Liver (tissue), 9 donors: ENCODE measurements around the gene CFAP97D2. TPM values are rescaled to one million over a fixed set of nuclear protein-coding genes. Genes with fewer than 3 reads are reported as not detected.

ENCODE experiments used
- DNase-seq: peaks from one replicate; pipeline ENCODE4 v3.0.0-alpha.2; 2017; ENCODE audit warnings: low spot score
- H3K27ac ChIP-seq, 2 donors: one replicate each; pipeline ENCODE4 v1.7.0; 2013; ENCODE audit warnings: inconsistent platforms in 2 of 2, low read length in 2 of 2, control low read depth in 1 of 2, low read depth in 1 of 2, mild to moderate bottlenecking in 1 of 2
- H3K27me3 ChIP-seq, 4 donors: one replicate each; pipeline versions ENCODE4 v1.6.1 to v1.7.0; 2013; ENCODE audit warnings: low read length in 3 of 4, inconsistent platforms in 1 of 4, mild to moderate bottlenecking in 1 of 4, moderate library complexity in 1 of 4; ENCODE audit not compliant: control insufficient read depth in 4 of 4, insufficient read depth in 4 of 4
- H3K36me3 ChIP-seq, 4 donors: one replicate each; pipeline versions ENCODE4 v1.6.1 to v1.7.0; 2013; ENCODE audit warnings: low read length in 3 of 4, mild to moderate bottlenecking in 3 of 4, low read depth in 1 of 4, moderate library complexity in 1 of 4; ENCODE audit not compliant: control insufficient read depth in 4 of 4, insufficient read depth in 3 of 4
- H3K4me1 ChIP-seq, 4 donors: one replicate each; pipeline versions ENCODE4 v1.6.1 to v1.7.0; 2013; ENCODE audit warnings: low read length in 3 of 4, mild to moderate bottlenecking in 3 of 4, moderate library complexity in 1 of 4; ENCODE audit not compliant: control insufficient read depth in 4 of 4, insufficient read depth in 4 of 4
- H3K4me3 ChIP-seq, 3 donors: one replicate each; pipeline versions ENCODE4 v1.6.1 to v1.7.0; 2013; ENCODE audit warnings: low read length in 3 of 3, control low read depth in 1 of 3, low read depth in 1 of 3, mild to moderate bottlenecking in 1 of 3
- H3K9ac ChIP-seq, 2 donors: one replicate each; pipeline ENCODE4 v1.7.0; 2013; ENCODE audit warnings: low read length in 2 of 2, mild to moderate bottlenecking in 2 of 2, moderate library complexity in 2 of 2, control low read depth in 1 of 2, low read depth in 1 of 2
- H3K9me3 ChIP-seq, 4 donors: one replicate each; pipeline versions ENCODE4 v1.6.1 to v1.7.0; 2013; ENCODE audit warnings: low read length in 3 of 4; ENCODE audit not compliant: control insufficient read depth in 4 of 4
- EGR1 ChIP-seq, 2 donors: IDR thresholded peaks; 2 replicates each; pipeline ENCODE4 v1.6.1; 2016 to 2018; ENCODE audit warnings: antibody characterized with exemption in 2 of 2, low read depth in 2 of 2
- FOXA1 ChIP-seq: IDR thresholded peaks from 2 replicates; pipeline ENCODE4 v1.6.1; 2016; ENCODE audit warnings: antibody characterized with exemption
- FOXA2 ChIP-seq: IDR thresholded peaks from 2 replicates; pipeline ENCODE4 v1.6.1; 2016; ENCODE audit warnings: antibody characterized with exemption
- GABPA ChIP-seq, 2 donors: IDR thresholded peaks in 1 of 2; conservative IDR thresholded peaks in 1 of 2; 2 replicates each; pipeline ENCODE4 v1.6.1; 2016; ENCODE audit warnings: antibody characterized with exemption in 2 of 2, mild to moderate bottlenecking in 1 of 2, moderate library complexity in 1 of 2
- HNF4A ChIP-seq, 2 donors: conservative IDR thresholded peaks; 2 replicates each; pipeline ENCODE4 v1.6.1; 2016; ENCODE audit warnings: antibody characterized with exemption in 2 of 2, mild to moderate bottlenecking in 2 of 2
- HNF4G ChIP-seq: IDR thresholded peaks from 2 replicates; pipeline ENCODE4 v1.6.1; 2016; ENCODE audit warnings: antibody characterized with exemption
- JUND ChIP-seq, 2 donors: IDR thresholded peaks; 2 replicates each; pipeline ENCODE4 v1.6.1; 2016; ENCODE audit warnings: antibody characterized with exemption in 2 of 2
- NR2F2 ChIP-seq: IDR thresholded peaks from 2 replicates; pipeline ENCODE4 v1.6.1; 2016; ENCODE audit warnings: antibody characterized with exemption
- RAD21 ChIP-seq, 2 donors: IDR thresholded peaks; 2 replicates each; pipeline ENCODE4 v1.6.1; 2016; ENCODE audit warnings: antibody characterized with exemption in 2 of 2, mild to moderate bottlenecking in 2 of 2
- RXRA ChIP-seq, 2 donors: IDR thresholded peaks; 2 replicates each; pipeline ENCODE4 v1.6.1; 2017 to 2018; ENCODE audit warnings: antibody characterized with exemption in 2 of 2, mild to moderate bottlenecking in 1 of 2
- SP1 ChIP-seq: IDR thresholded peaks from 2 replicates; pipeline ENCODE4 v1.6.1; 2018; ENCODE audit warnings: antibody characterized with exemption, mild to moderate bottlenecking
- TAF1 ChIP-seq: conservative IDR thresholded peaks from 2 replicates; pipeline ENCODE4 v1.6.1; 2016; ENCODE audit warnings: antibody characterized with exemption, mild to moderate bottlenecking
- YY1 ChIP-seq: IDR thresholded peaks from 2 replicates; pipeline ENCODE4 v1.6.1; 2016; ENCODE audit warnings: antibody characterized with exemption, mild to moderate bottlenecking
- WGBS: extraction: QIAGEN DNeasy Blood & Tissue Kit; methylation state at CpG from one replicate; pipeline ENCODE4 v1.1.7; 2013; 5-methylcytosine and 5-hydroxymethylcytosine counted together
- polyA plus RNA-seq, 2 donors: library from polyadenylated mRNA; stranded (reverse) in 1 of 2; unstranded in 1 of 2; fragments of 200-250 nt in 1 of 2; fragments of >200 nt in 1 of 2; fragmentation: Nextera tagmentation in 1 of 2; extraction: Ambion mirVana in 1 of 2; gene quantifications; one replicate each; pipeline versions ENCODE4 v1.2.1 to v1.2.3, GENCODE V29; 2013 to 2015
- total RNA-seq, 2 donors: library from RNA; depleted of rRNA; stranded (reverse); fragments of >200 nt; gene quantifications; one replicate each; pipeline ENCODE4 v1.2.3, GENCODE V29; 2014
- TF ChIP-seq, protein P1 (sequence below): fragments of 150-350 bp; IDR thresholded peaks from 2 replicates; pipeline ENCODE4 v1.5.1; 2017; ENCODE audit warnings: improper control_type of control experiment, low read depth, low read length; ENCODE audit not compliant: missing input control
- TF ChIP-seq, protein P2 (sequence below): IDR thresholded peaks from 2 replicates; pipeline ENCODE4 v1.6.1; 2016; ENCODE audit warnings: antibody characterized with exemption
- TF ChIP-seq, protein P3 (sequence below): IDR thresholded peaks from 2 replicates; pipeline ENCODE4 v1.6.1; 2016; ENCODE audit warnings: antibody characterized with exemption, mild to moderate bottlenecking
- TF ChIP-seq, protein P4 (sequence below): IDR thresholded peaks from 2 replicates; pipeline ENCODE4 v1.6.1; 2016; ENCODE audit warnings: antibody characterized with exemption
- TF ChIP-seq, protein P5 (sequence below): IDR thresholded peaks from 2 replicates; pipeline ENCODE4 v1.6.1; 2016; ENCODE audit warnings: antibody characterized with exemption
- donor health status: healthy.
- donor health status: healthy.
- donor health status: healthy.
- donor health status: healthy.
- donor health status: healthy.

Gene CFAP97D2
- total and polyA plus RNA-seq, 4 donors: not detected

DNA sequence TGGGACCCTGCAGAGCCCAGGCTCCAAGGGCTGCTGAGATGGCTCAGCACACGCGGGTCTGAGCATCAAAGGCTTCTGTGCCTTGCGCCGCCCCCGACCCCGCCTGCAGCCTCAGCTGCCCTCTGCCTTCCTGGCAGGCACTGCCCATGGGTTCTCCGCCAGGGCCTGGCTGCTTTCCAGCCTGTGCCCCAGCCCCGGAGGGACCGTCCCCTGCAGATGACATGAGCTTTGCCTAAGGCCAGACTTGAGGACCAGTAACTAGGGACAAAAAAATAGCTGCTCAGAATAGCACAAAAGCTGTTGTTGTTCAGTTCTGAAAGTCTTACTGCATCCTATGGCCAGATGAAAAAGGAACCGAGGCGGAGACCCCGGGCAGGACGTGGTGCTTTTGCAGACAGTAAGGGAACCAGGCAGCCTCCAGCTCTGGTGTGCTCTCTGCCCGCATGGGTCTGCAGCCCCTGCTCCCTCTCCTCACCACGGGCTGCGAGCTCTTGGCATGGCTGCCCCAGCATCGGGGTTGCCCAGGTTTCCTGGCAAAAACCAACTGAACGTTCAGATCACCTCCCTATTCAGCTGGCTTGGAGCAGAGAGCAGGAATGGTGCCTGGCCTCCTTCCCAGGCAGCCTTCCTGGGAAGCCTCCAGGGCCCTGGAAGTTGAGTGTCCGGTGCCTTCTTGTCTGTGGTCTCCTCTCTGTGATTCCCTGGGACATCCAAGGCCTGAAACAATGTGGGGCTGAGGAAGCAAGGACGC is 12.5 kb upstream of the CFAP97D2 start:
- TF ChIP-seq, protein P1, sequence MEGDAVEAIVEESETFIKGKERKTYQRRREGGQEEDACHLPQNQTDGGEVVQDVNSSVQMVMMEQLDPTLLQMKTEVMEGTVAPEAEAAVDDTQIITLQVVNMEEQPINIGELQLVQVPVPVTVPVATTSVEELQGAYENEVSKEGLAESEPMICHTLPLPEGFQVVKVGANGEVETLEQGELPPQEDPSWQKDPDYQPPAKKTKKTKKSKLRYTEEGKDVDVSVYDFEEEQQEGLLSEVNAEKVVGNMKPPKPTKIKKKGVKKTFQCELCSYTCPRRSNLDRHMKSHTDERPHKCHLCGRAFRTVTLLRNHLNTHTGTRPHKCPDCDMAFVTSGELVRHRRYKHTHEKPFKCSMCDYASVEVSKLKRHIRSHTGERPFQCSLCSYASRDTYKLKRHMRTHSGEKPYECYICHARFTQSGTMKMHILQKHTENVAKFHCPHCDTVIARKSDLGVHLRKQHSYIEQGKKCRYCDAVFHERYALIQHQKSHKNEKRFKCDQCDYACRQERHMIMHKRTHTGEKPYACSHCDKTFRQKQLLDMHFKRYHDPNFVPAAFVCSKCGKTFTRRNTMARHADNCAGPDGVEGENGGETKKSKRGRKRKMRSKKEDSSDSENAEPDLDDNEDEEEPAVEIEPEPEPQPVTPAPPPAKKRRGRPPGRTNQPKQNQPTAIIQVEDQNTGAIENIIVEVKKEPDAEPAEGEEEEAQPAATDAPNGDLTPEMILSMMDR: no peak
- TF ChIP-seq EGR1 (IDR thresholded peaks at IDR 0.05; ENCODE audit: low read depth in 2 of 2) (no peak), TAF1 (no peak), RAD21 (IDR thresholded peaks at IDR 0.05) (no peak), NR2F2 (no peak), GABPA (IDR thresholded peaks at IDR 0.05 in 1 of 2, conservative IDR thresholded peaks at IDR 0.05 in 1 of 2) (no peak), HNF4A (conservative IDR thresholded peaks at IDR 0.05) (no peak), FOXA1 (no peak), FOXA2 (no peak), YY1 (no peak), SP1 (no peak), RXRA (IDR thresholded peaks at IDR 0.05) (no peak), JUND (IDR thresholded peaks at IDR 0.05) (no peak), HNF4G (no peak)
- TF ChIP-seq, protein P2, sequence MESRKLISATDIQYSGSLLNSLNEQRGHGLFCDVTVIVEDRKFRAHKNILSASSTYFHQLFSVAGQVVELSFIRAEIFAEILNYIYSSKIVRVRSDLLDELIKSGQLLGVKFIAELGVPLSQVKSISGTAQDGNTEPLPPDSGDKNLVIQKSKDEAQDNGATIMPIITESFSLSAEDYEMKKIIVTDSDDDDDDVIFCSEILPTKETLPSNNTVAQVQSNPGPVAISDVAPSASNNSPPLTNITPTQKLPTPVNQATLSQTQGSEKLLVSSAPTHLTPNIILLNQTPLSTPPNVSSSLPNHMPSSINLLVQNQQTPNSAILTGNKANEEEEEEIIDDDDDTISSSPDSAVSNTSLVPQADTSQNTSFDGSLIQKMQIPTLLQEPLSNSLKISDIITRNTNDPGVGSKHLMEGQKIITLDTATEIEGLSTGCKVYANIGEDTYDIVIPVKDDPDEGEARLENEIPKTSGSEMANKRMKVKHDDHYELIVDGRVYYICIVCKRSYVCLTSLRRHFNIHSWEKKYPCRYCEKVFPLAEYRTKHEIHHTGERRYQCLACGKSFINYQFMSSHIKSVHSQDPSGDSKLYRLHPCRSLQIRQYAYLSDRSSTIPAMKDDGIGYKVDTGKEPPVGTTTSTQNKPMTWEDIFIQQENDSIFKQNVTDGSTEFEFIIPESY: no peak
- TF ChIP-seq, protein P3, sequence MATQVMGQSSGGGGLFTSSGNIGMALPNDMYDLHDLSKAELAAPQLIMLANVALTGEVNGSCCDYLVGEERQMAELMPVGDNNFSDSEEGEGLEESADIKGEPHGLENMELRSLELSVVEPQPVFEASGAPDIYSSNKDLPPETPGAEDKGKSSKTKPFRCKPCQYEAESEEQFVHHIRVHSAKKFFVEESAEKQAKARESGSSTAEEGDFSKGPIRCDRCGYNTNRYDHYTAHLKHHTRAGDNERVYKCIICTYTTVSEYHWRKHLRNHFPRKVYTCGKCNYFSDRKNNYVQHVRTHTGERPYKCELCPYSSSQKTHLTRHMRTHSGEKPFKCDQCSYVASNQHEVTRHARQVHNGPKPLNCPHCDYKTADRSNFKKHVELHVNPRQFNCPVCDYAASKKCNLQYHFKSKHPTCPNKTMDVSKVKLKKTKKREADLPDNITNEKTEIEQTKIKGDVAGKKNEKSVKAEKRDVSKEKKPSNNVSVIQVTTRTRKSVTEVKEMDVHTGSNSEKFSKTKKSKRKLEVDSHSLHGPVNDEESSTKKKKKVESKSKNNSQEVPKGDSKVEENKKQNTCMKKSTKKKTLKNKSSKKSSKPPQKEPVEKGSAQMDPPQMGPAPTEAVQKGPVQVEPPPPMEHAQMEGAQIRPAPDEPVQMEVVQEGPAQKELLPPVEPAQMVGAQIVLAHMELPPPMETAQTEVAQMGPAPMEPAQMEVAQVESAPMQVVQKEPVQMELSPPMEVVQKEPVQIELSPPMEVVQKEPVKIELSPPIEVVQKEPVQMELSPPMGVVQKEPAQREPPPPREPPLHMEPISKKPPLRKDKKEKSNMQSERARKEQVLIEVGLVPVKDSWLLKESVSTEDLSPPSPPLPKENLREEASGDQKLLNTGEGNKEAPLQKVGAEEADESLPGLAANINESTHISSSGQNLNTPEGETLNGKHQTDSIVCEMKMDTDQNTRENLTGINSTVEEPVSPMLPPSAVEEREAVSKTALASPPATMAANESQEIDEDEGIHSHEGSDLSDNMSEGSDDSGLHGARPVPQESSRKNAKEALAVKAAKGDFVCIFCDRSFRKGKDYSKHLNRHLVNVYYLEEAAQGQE: no peak
- TF ChIP-seq, protein P4, sequence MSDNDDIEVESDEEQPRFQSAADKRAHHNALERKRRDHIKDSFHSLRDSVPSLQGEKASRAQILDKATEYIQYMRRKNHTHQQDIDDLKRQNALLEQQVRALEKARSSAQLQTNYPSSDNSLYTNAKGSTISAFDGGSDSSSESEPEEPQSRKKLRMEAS: no peak
- TF ChIP-seq, protein P5, sequence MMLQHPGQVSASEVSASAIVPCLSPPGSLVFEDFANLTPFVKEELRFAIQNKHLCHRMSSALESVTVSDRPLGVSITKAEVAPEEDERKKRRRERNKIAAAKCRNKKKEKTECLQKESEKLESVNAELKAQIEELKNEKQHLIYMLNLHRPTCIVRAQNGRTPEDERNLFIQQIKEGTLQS: no peak
- Histone ChIP-seq H3K27me3 (no peaks in the 10 kb centered on the region), H3K9me3 (peaks cover 0 to 1% (median 0%) of the 10 kb centered on the region in 4 donors), H3K9ac (no peak overlapping the region), H3K4me1 (peaks cover 0 to 4% (median 0%) of the 10 kb centered on the region in 4 donors), H3K4me3 (no peak overlapping the region), H3K36me3 (no peaks in the 10 kb centered on the region), H3K27ac (no peak overlapping the region)
- DNase-seq: no peak
- 75% methylated on average over 20 of the region's 20 CpGs for WGBS
